Stimulated activated CD8-positive, alpha-beta memory T cell treated with anti-CD3 and anti-CD28 coated beads, Interleukin-4, amount 100 ng/mL, for 48 hours (primary cell): ENCODE measurements around the gene PIK3CA.
"Not testable (repeated sequence)": the region's sequence is repeated elsewhere in the genome, so short reads cannot be mapped to it uniquely, and the experiment has no call there.

ENCODE experiments used
- DNase-seq: peaks from one replicate; pipeline ENCODE4 v3.0.0-alpha.2; 2020

PIK3CA gene

GRCh38 chr3:179215550-179215949 lies 67.4 kb downstream of the PIK3CA start:
- not testable (repeated sequence) for DNase-seq

- DNase-seq, result not testable (repeated sequence)
These were observed 70.1 kb downstream of the PIK3CA start for GRCh38 chr3:179218213-179218612.

GRCh38 chr3:179223548-179223947 lies 75.4 kb downstream of the PIK3CA start:
- no peak for DNase-seq

GRCh38 chr3:179224584-179224983 lies 76.4 kb downstream of the PIK3CA start:
- DNase-seq, result no peak

GRCh38 chr3:179227349-179227748 lies 79.2 kb downstream of the PIK3CA start:
- no peak for DNase-seq

GRCh38 chr3:179229177-179229576 lies 81.0 kb downstream of the PIK3CA start:
- DNase-seq, result no peak

GRCh38 chr3:179233043-179233442 lies 84.9 kb downstream of the PIK3CA start:
- DNase-seq, result no peak

GRCh38 chr3:179234199-179234598 lies 86.0 kb downstream of the PIK3CA start:
- no peak for DNase-seq

GRCh38 chr3:179236669-179237301 lies 88.6 kb downstream of the PIK3CA start:
- no peak for DNase-seq

GRCh38 chr3:179240299-179240698 lies 92.1 kb downstream of the PIK3CA start:
- not testable (repeated sequence) for DNase-seq

- DNase-seq, result not testable (repeated sequence)
These were observed 94.7 kb downstream of the PIK3CA start for GRCh38 chr3:179242859-179243258.

GRCh38 chr3:179244878-179245277 lies 96.7 kb downstream of the PIK3CA start:
- DNase-seq, result no peak

- DNase-seq, result no peak
These were observed 99.3 kb downstream of the PIK3CA start for GRCh38 chr3:179247289-179248015.

- DNase-seq, result no peak
These were observed 102.8 kb downstream of the PIK3CA start, which contains the start of gene KCNMB3 for GRCh38 chr3:179250803-179251476. TSS of gene KCNMB3 (minus strand) at chr3:179251114. CDS start at chr3:179250990, 124 bp downstream.

GRCh38 chr3:179256813-179257212 lies 108.7 kb downstream of the PIK3CA start:
- DNase-seq, result no peak

GRCh38 chr3:179257742-179258141 lies 109.6 kb downstream of the PIK3CA start:
- DNase-seq, result not testable (repeated sequence)

GRCh38 chr3:179258820-179259219 lies 110.7 kb downstream of the PIK3CA start:
- no peak for DNase-seq

- not testable (repeated sequence) for DNase-seq
These were observed 112.0 kb downstream of the PIK3CA start for GRCh38 chr3:179259959-179260756.

GRCh38 chr3:179260949-179261765 lies 113.0 kb downstream of the PIK3CA start:
- DNase-seq, result peak; percentile 74

GRCh38 chr3:179263134-179263533 lies 115.0 kb downstream of the PIK3CA start:
- no peak for DNase-seq

- DNase-seq, result no peak
These were observed 116.3 kb downstream of the PIK3CA start for GRCh38 chr3:179264449-179264848.

- no peak for DNase-seq
These were observed 116.9 kb downstream of the PIK3CA start for GRCh38 chr3:179265092-179265491.
